ENCODE results near the gene DAB2IP.

Gene DAB2IP

GRCh38 chr9:121770415-121771273 lies 119.2 kb downstream of the DAB2IP start:
- peaks cover 95% of the 10 kb centered on the region for H3K36me3 ChIP-seq (ENCODE audit: insufficient read depth, low read length)

GRCh38 chr9:121771418-121771817 lies 120.0 kb downstream of the DAB2IP start:
- no peak overlapping the region for H3K9ac ChIP-seq (ENCODE audit: low read depth, low read length)
- no peaks in the 10 kb centered on the region for H3K9me3 ChIP-seq (ENCODE audit: insufficient read depth, low read depth, low read length)
- no peaks in the 10 kb centered on the region for H3K27me3 ChIP-seq (ENCODE audit: insufficient read depth, low read length)
- H3K36me3 ChIP-seq (ENCODE audit: insufficient read depth, low read length), result peaks cover 96% of the 10 kb centered on the region
- no peaks in the 10 kb centered on the region for H3K4me1 ChIP-seq (ENCODE audit: insufficient read depth, low read length)
- no peak overlapping the region for H3K27ac ChIP-seq (ENCODE audit: low read depth, low read length)
- no peak overlapping the region for H3K4me3 ChIP-seq (ENCODE audit: low read length)
- WGBS, result 90% methylated on average over 5 of the region's 5 CpGs

More at GRCh38 chr9:121770415-121771273, 119.2 kb downstream of the DAB2IP start:
- no peaks in the 10 kb centered on the region for H3K27me3 ChIP-seq (ENCODE audit: insufficient read depth, low read length)
- H3K9ac ChIP-seq (ENCODE audit: low read depth, low read length), result no peak overlapping the region
- H3K4me1 ChIP-seq (ENCODE audit: insufficient read depth, low read length), result no peaks in the 10 kb centered on the region
- H3K4me3 ChIP-seq (ENCODE audit: low read length), result no peak overlapping the region
- WGBS, result 94% methylated on average over 10 of the region's 10 CpGs
- H3K9me3 ChIP-seq (ENCODE audit: insufficient read depth, low read depth, low read length), result no peaks in the 10 kb centered on the region
- no peak overlapping the region for H3K27ac ChIP-seq (ENCODE audit: low read depth, low read length)

- Histone ChIP-seq H3K27me3 (ENCODE audit: insufficient read depth, low read length) (no peaks in the 10 kb centered on the region), H3K36me3 (ENCODE audit: insufficient read depth, low read length) (peaks cover 95% of the 10 kb centered on the region), H3K9ac (ENCODE audit: low read depth, low read length) (no peak overlapping the region; the same call in 1 of the 2 replicates), H3K4me1 (ENCODE audit: insufficient read depth, low read length) (no peaks in the 10 kb centered on the region), H3K27ac (ENCODE audit: low read depth, low read length) (no peak overlapping the region), H3K4me3 (ENCODE audit: low read length) (no peak overlapping the region), H3K9me3 (ENCODE audit: insufficient read depth, low read depth, low read length) (no peaks in the 10 kb centered on the region)
- 93% methylated on average over 16 of the region's 16 CpGs for WGBS
Measured at GRCh38 chr9:121771851-121772599, 120.6 kb downstream of the DAB2IP start.

- 96% methylated on average over 45 of the region's 45 CpGs for WGBS
- no peaks in the 10 kb centered on the region for H3K27me3 ChIP-seq (ENCODE audit: insufficient read depth, low read length)
Measured at GRCh38 chr9:121772600-121773285, 121.3 kb downstream of the DAB2IP start.

GRCh38 chr9:121773286-121773953 lies 122.0 kb downstream of the DAB2IP start:
- H3K27me3 ChIP-seq (ENCODE audit: insufficient read depth, low read length), result no peaks in the 10 kb centered on the region
- 96% methylated on average over 18 of the region's 18 CpGs for WGBS
- no peak overlapping the region for H3K9ac ChIP-seq (ENCODE audit: low read depth, low read length)
- no peaks in the 10 kb centered on the region for H3K4me1 ChIP-seq (ENCODE audit: insufficient read depth, low read length)
- no peak overlapping the region for H3K27ac ChIP-seq (ENCODE audit: low read depth, low read length)
- no peak overlapping the region for H3K4me3 ChIP-seq (ENCODE audit: low read length)
- peaks cover 95% of the 10 kb centered on the region for H3K36me3 ChIP-seq (ENCODE audit: insufficient read depth, low read length)
- peaks cover 5% of the 10 kb centered on the region; the same call in 1 of the 2 replicates for H3K9me3 ChIP-seq (ENCODE audit: insufficient read depth, low read depth, low read length)

More at GRCh38 chr9:121772600-121773285, 121.3 kb downstream of the DAB2IP start:
- no peaks in the 10 kb centered on the region for H3K4me1 ChIP-seq (ENCODE audit: insufficient read depth, low read length)
- H3K9ac ChIP-seq (ENCODE audit: low read depth, low read length), result no peak overlapping the region
- peaks cover 95% of the 10 kb centered on the region for H3K36me3 ChIP-seq (ENCODE audit: insufficient read depth, low read length)
- no peaks in the 10 kb centered on the region for H3K9me3 ChIP-seq (ENCODE audit: insufficient read depth, low read depth, low read length)
- no peak overlapping the region for H3K4me3 ChIP-seq (ENCODE audit: low read length)
- H3K27ac ChIP-seq (ENCODE audit: low read depth, low read length), result no peak overlapping the region

- no peak overlapping the region for H3K4me3 ChIP-seq (ENCODE audit: low read length)
- no peak overlapping the region for H3K9ac ChIP-seq (ENCODE audit: low read depth, low read length)
- whole genome bisulfite sequencing, result 94% methylated on average over 19 of the region's 19 CpGs
- no peaks in the 10 kb centered on the region for H3K4me1 ChIP-seq (ENCODE audit: insufficient read depth, low read length)
- H3K27me3 ChIP-seq (ENCODE audit: insufficient read depth, low read length), result no peaks in the 10 kb centered on the region
- no peak overlapping the region for H3K27ac ChIP-seq (ENCODE audit: low read depth, low read length)
- H3K9me3 ChIP-seq (ENCODE audit: insufficient read depth, low read depth, low read length), result peaks cover 5% of the 10 kb centered on the region; the same call in 1 of the 2 replicates
- H3K36me3 ChIP-seq (ENCODE audit: insufficient read depth, low read length), result peaks cover 93% of the 10 kb centered on the region
Measured at GRCh38 chr9:121773954-121774714, 122.7 kb downstream of the DAB2IP start.

GRCh38 chr9:121774715-121775613 lies 123.5 kb downstream of the DAB2IP start:
- Histone ChIP-seq H3K36me3 (ENCODE audit: insufficient read depth, low read length) (peaks cover 84% of the 10 kb centered on the region), H3K4me3 (ENCODE audit: low read length) (no peak overlapping the region), H3K9me3 (ENCODE audit: insufficient read depth, low read depth, low read length) (peaks cover 5% of the 10 kb centered on the region; the same call in 1 of the 2 replicates), H3K27me3 (ENCODE audit: insufficient read depth, low read length) (no peaks in the 10 kb centered on the region), H3K9ac (ENCODE audit: low read depth, low read length) (no peak overlapping the region), H3K4me1 (ENCODE audit: insufficient read depth, low read length) (no peaks in the 10 kb centered on the region), H3K27ac (ENCODE audit: low read depth, low read length) (no peak overlapping the region)
- 96% methylated on average over 26 of the region's 26 CpGs for WGBS

- H3K4me1 ChIP-seq (ENCODE audit: insufficient read depth, low read length), result no peaks in the 10 kb centered on the region
- H3K9ac ChIP-seq (ENCODE audit: low read depth, low read length), result no peak overlapping the region
- H3K27me3 ChIP-seq (ENCODE audit: insufficient read depth, low read length), result no peaks in the 10 kb centered on the region
- peaks cover 76% of the 10 kb centered on the region for H3K36me3 ChIP-seq (ENCODE audit: insufficient read depth, low read length)
- H3K4me3 ChIP-seq (ENCODE audit: low read length), result no peak overlapping the region
- WGBS, result 96% methylated on average over 23 of the region's 23 CpGs
- peaks cover 5% of the 10 kb centered on the region; the same call in 1 of the 2 replicates for H3K9me3 ChIP-seq (ENCODE audit: insufficient read depth, low read depth, low read length)
- H3K27ac ChIP-seq (ENCODE audit: low read depth, low read length), result no peak overlapping the region
Measured at GRCh38 chr9:121776001-121776738, 124.7 kb downstream of the DAB2IP start.
